MCF 10A (cell line): Measurements from ENCODE around the gene CERS1. TPM values are rescaled to one million over a fixed set of nuclear protein-coding genes. Genes with fewer than 3 reads are reported as not detected.
A peak's percentile ranks its signal among the peaks of the same experiment; 100 is the strongest.

Experiments used
- BruUV-seq: library from RNA; stranded (reverse); fragments of 400-500 nt; replicated peaks from 2 replicates; lab custom pipeline; 2021; lab: Mats Ljungman, UMichigan
- CTCF ChIA-PET: fragments of 300-600 bp; sonication (Branson Sonifier 250); formaldehyde crosslinking; extraction: SDS; loops from one replicate; lab custom pipeline; 2021; ENCODE audit warnings: antibody characterized with exemption, inconsistent platforms; lab: Yijun Ruan, JAX
- POLR2A ChIA-PET: fragments of 300-600, 350-650 bp; sonication (Branson Sonifier 250); formaldehyde crosslinking; extraction: SDS; loops from one replicate; lab custom pipeline; 2020; ENCODE audit warnings: antibody characterized with exemption, inconsistent platforms; lab: Yijun Ruan, JAX
- DNase-seq: peaks from one replicate; pipeline ENCODE4 v3.0.0-alpha.2; 2018; ENCODE audit not compliant: unreplicated experiment
- H3K27ac Mint-ChIP-seq: one replicate; pipeline ENCODE4 v1.8.0; 2022; ENCODE audit warnings: mild to moderate bottlenecking, low read depth, mixed read lengths; ENCODE audit not compliant: unreplicated experiment
- H3K27me3 Mint-ChIP-seq: one replicate; pipeline ENCODE4 v1.8.0; 2022; ENCODE audit warnings: mixed read lengths; ENCODE audit not compliant: insufficient read depth, unreplicated experiment
- H3K36me3 Mint-ChIP-seq: one replicate; pipeline ENCODE4 v1.8.0; 2022; ENCODE audit warnings: mild to moderate bottlenecking, moderate library complexity, mixed read lengths; ENCODE audit not compliant: insufficient read depth, unreplicated experiment
- H3K4me1 Mint-ChIP-seq: one replicate; pipeline ENCODE4 v1.8.0; 2022; ENCODE audit warnings: mixed read lengths; ENCODE audit not compliant: insufficient read depth, unreplicated experiment
- H3K4me3 Mint-ChIP-seq: one replicate; pipeline ENCODE4 v1.8.0; 2022; ENCODE audit warnings: mild to moderate bottlenecking, moderate library complexity, mixed read lengths; ENCODE audit not compliant: unreplicated experiment
- H3K9me3 Mint-ChIP-seq: one replicate; pipeline ENCODE4 v1.8.0; 2022; ENCODE audit warnings: mixed read lengths; ENCODE audit not compliant: unreplicated experiment
- intact Hi-C: fragments of 100-400 bp; cut with micrococcal nuclease; formaldehyde crosslinking; loops from 2 replicates; pipeline ENCODE4 v1.14.1; 2022
- total RNA-seq: library from RNA; stranded (reverse); gene quantifications from 2 replicates; pipeline ENCODE4 v1.2.3, GENCODE V29; 2022
- TF ChIP-seq, protein P1 (sequence below): fragments of 200-600 bp; IDR thresholded peaks from one replicate; pipeline ENCODE4 v1.8.0; 2022; ENCODE audit warnings: antibody characterized with exemption, mild to moderate bottlenecking; ENCODE audit not compliant: unreplicated experiment

Gene CERS1
- total RNA-seq, 1 experiment from 2014 or later, result not detected

- TF ChIP-seq, protein P1, sequence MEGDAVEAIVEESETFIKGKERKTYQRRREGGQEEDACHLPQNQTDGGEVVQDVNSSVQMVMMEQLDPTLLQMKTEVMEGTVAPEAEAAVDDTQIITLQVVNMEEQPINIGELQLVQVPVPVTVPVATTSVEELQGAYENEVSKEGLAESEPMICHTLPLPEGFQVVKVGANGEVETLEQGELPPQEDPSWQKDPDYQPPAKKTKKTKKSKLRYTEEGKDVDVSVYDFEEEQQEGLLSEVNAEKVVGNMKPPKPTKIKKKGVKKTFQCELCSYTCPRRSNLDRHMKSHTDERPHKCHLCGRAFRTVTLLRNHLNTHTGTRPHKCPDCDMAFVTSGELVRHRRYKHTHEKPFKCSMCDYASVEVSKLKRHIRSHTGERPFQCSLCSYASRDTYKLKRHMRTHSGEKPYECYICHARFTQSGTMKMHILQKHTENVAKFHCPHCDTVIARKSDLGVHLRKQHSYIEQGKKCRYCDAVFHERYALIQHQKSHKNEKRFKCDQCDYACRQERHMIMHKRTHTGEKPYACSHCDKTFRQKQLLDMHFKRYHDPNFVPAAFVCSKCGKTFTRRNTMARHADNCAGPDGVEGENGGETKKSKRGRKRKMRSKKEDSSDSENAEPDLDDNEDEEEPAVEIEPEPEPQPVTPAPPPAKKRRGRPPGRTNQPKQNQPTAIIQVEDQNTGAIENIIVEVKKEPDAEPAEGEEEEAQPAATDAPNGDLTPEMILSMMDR, result peak; percentile 27
- H3K4me1 Mint-ChIP-seq, result no peaks in the 10 kb centered on the region
- ChIA-PET CTCF (interaction anchor here (1.2 to 5.1 kb wide), 8 partner anchors 9 to 263 kb away, joined by 3 to 39 read pairs (median 7); no protein-coding TSS in a partner anchor), POLR2A (interaction anchor here (2.2 kb wide), 1 partner anchor 23 kb away, joined by 7 read pairs; no protein-coding TSS in a partner anchor)
- H3K36me3 Mint-ChIP-seq, result peaks cover 91% of the 10 kb centered on the region
- no peak overlapping the region for H3K4me3 Mint-ChIP-seq
- no peaks in the 10 kb centered on the region for H3K27me3 Mint-ChIP-seq
- no peak overlapping the region for H3K27ac Mint-ChIP-seq
- peak; percentile 58 for DNase-seq
- no peaks in the 10 kb centered on the region for H3K9me3 Mint-ChIP-seq
- BruUV-seq, result TSS peak; percentile 16
- intact Hi-C loops, result no loop called here
These were observed 39.4 kb downstream of the CERS1 start for GRCh38 chr19:18856385-18857126.

- BruUV-seq, result no TSS peak
- no peaks in the 10 kb centered on the region for H3K4me1 Mint-ChIP-seq
- ChIA-PET CTCF (interaction anchor here (0.6 to 5.1 kb wide), 10 partner anchors 8 to 263 kb away, joined by 3 to 39 read pairs (median 6); no protein-coding TSS in a partner anchor), POLR2A (interaction anchor here (0.7 to 2.2 kb wide), 2 partner anchors 22 to 24 kb away, joined by 4 to 7 read pairs; no protein-coding TSS in a partner anchor)
- no peak for DNase-seq
- H3K4me3 Mint-ChIP-seq, result no peak overlapping the region
- TF ChIP-seq, protein P1, result no peak
- no peaks in the 10 kb centered on the region for H3K9me3 Mint-ChIP-seq
- intact Hi-C loops, result no loop called here
- no peaks in the 10 kb centered on the region for H3K27me3 Mint-ChIP-seq
- H3K36me3 Mint-ChIP-seq, result peaks cover 89% of the 10 kb centered on the region
- H3K27ac Mint-ChIP-seq, result no peak overlapping the region
These were observed 40.1 kb downstream of the CERS1 start for GRCh38 chr19:18855647-18856384.

GRCh38 chr19:18854982-18855381 lies 41.0 kb downstream of the CERS1 start:
- DNase-seq, result no peak
- POLR2A ChIA-PET, result interaction anchor here (0.7 to 2.2 kb wide), 2 partner anchors 21 to 23 kb away, joined by 4 to 7 read pairs; no protein-coding TSS in a partner anchor
- intact Hi-C loops, result no loop called here
- no peaks in the 10 kb centered on the region for H3K4me1 Mint-ChIP-seq
- H3K27me3 Mint-ChIP-seq, result no peaks in the 10 kb centered on the region
- H3K4me3 Mint-ChIP-seq, result no peak overlapping the region
- TF ChIP-seq, protein P1, result no peak
- BruUV-seq, result no TSS peak
- H3K36me3 Mint-ChIP-seq, result peaks cover 87% of the 10 kb centered on the region
- H3K9me3 Mint-ChIP-seq, result no peaks in the 10 kb centered on the region
- CTCF ChIA-PET, result interaction anchor here (0.6 to 5.1 kb wide), 5 partner anchors 7 to 235 kb away, joined by 3 to 39 read pairs (median 6); no protein-coding TSS in a partner anchor
- H3K27ac Mint-ChIP-seq, result no peak overlapping the region
